ENCODE data around the gene APOL1. TPM values are rescaled to one million over a fixed set of nuclear protein-coding genes. Genes with fewer than 3 reads are reported as not detected.

APOL1 gene
- total and polyA plus RNA-seq, 2 of the 13 experiments (the other 11 are each of a cell fraction or from before 2014, with no cell fraction given) = 20.3 to 75.0 TPM

DNA sequence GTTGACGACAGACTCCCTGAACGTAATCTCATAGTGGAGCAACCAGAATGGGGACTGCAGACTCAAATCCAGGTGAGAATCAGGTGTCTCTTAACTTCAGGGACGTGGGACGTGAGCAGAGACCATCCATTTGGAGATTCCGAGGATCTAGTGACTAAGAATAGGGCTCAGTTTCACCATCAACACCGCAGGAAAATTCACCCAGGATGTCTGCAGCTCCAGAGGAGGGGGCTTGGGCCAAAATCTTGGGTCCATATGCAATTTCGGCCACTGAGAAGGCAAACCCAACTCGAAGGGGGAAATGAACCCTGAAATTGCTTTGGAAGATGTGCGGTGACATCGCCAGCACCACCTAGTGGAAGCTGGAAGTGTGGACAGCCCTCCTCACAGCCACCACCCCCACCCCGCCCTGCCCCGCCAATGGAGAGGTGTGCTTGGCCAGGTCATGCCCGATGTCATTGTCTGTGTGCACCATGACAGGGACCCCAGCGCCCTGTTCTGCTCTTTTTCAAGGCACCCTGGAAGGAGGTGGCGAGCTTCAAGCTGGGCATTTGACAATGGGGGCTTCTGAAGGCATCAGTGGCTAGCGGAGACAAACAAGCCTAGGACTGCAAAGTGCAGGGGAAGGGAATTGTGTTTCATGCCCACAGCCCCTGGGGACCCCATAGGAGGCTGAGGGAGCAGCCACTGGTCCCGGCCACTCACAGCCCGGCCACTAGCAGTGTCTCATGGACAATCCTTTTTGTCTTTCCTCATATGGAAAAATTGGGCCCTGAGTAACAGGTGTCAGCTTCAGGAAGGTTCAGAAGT lies 24.8 kb downstream of the APOL1 start (continued):
- TF ChIP-seq, protein P1, sequence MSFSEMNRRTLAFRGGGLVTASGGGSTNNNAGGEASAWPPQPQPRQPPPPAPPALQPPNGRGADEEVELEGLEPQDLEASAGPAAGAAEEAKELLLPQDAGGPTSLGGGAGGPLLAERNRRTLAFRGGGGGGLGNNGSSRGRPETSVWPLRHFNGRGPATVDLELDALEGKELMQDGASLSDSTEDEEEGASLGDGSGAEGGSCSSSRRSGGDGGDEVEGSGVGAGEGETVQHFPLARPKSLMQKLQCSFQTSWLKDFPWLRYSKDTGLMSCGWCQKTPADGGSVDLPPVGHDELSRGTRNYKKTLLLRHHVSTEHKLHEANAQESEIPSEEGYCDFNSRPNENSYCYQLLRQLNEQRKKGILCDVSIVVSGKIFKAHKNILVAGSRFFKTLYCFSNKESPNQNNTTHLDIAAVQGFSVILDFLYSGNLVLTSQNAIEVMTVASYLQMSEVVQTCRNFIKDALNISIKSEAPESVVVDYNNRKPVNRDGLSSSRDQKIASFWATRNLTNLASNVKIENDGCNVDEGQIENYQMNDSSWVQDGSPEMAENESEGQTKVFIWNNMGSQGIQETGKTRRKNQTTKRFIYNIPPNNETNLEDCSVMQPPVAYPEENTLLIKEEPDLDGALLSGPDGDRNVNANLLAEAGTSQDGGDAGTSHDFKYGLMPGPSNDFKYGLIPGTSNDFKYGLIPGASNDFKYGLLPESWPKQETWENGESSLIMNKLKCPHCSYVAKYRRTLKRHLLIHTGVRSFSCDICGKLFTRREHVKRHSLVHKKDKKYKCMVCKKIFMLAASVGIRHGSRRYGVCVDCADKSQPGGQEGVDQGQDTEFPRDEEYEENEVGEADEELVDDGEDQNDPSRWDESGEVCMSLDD (CRISPR knock-in tag; IDR thresholded peaks at IDR 0.05; ENCODE audit: borderline replicate concordance) = peak; percentile 53; the same call in 1 of the 2 replicates
- TF ChIP-seq ZNF740 (CRISPR knock-in tag; IDR thresholded peaks at IDR 0.05) (peak; percentile 73; the same call in 1 of the 2 replicates), ZFAT (CRISPR knock-in tag; conservative IDR thresholded peaks at IDR 0.05) (no peak), NFIC (IDR thresholded peaks at IDR 0.05; ENCODE audit: low read length) (no peak), SNAPC2 (CRISPR knock-in tag; IDR thresholded peaks at IDR 0.05) (no peak), BRCA1 (CRISPR knock-in tag; IDR thresholded peaks at IDR 0.05) (no peak), ZNF350 (CRISPR knock-in tag; IDR thresholded peaks at IDR 0.05; ENCODE audit: borderline replicate concordance, low read depth) (no peak), PRMT3 (CRISPR knock-in tag; IDR thresholded peaks at IDR 0.05; ENCODE audit: borderline replicate concordance, low read depth) (no peak), SETDB1 (CRISPR knock-in tag; IDR thresholded peaks at IDR 0.05; ENCODE audit: borderline replicate concordance) (no peak), ZNF781 (CRISPR knock-in tag; IDR thresholded peaks at IDR 0.05; ENCODE audit: borderline replicate concordance, not compliant biosample characterization) (no peak), PRPF4 (IDR thresholded peaks at IDR 0.05; ENCODE audit: low read depth, low read length, poor library complexity, severe bottlenecking) (no peak), PHF20 (CRISPR knock-in tag; IDR thresholded peaks at IDR 0.05) (no peak), ZSCAN9 (CRISPR knock-in tag; IDR thresholded peaks at IDR 0.05; ENCODE audit: borderline replicate concordance) (no peak), HOXD1 (CRISPR knock-in tag; IDR thresholded peaks at IDR 0.05) (no peak), ZBTB1 (CRISPR knock-in tag; IDR thresholded peaks at IDR 0.05; ENCODE audit: borderline replicate concordance) (no peak), ZNF430 (CRISPR knock-in tag; IDR thresholded peaks at IDR 0.05) (no peak)
- TF ChIP-seq, protein P2, sequence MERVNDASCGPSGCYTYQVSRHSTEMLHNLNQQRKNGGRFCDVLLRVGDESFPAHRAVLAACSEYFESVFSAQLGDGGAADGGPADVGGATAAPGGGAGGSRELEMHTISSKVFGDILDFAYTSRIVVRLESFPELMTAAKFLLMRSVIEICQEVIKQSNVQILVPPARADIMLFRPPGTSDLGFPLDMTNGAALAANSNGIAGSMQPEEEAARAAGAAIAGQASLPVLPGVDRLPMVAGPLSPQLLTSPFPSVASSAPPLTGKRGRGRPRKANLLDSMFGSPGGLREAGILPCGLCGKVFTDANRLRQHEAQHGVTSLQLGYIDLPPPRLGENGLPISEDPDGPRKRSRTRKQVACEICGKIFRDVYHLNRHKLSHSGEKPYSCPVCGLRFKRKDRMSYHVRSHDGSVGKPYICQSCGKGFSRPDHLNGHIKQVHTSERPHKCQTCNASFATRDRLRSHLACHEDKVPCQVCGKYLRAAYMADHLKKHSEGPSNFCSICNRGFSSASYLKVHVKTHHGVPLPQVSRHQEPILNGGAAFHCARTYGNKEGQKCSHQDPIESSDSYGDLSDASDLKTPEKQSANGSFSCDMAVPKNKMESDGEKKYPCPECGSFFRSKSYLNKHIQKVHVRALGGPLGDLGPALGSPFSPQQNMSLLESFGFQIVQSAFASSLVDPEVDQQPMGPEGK (CRISPR knock-in tag; IDR thresholded peaks at IDR 0.05) = 0 out of 2 replicates have a peak, but pooled peaks have one; percentile 54
- TF ChIP-seq, protein P3, sequence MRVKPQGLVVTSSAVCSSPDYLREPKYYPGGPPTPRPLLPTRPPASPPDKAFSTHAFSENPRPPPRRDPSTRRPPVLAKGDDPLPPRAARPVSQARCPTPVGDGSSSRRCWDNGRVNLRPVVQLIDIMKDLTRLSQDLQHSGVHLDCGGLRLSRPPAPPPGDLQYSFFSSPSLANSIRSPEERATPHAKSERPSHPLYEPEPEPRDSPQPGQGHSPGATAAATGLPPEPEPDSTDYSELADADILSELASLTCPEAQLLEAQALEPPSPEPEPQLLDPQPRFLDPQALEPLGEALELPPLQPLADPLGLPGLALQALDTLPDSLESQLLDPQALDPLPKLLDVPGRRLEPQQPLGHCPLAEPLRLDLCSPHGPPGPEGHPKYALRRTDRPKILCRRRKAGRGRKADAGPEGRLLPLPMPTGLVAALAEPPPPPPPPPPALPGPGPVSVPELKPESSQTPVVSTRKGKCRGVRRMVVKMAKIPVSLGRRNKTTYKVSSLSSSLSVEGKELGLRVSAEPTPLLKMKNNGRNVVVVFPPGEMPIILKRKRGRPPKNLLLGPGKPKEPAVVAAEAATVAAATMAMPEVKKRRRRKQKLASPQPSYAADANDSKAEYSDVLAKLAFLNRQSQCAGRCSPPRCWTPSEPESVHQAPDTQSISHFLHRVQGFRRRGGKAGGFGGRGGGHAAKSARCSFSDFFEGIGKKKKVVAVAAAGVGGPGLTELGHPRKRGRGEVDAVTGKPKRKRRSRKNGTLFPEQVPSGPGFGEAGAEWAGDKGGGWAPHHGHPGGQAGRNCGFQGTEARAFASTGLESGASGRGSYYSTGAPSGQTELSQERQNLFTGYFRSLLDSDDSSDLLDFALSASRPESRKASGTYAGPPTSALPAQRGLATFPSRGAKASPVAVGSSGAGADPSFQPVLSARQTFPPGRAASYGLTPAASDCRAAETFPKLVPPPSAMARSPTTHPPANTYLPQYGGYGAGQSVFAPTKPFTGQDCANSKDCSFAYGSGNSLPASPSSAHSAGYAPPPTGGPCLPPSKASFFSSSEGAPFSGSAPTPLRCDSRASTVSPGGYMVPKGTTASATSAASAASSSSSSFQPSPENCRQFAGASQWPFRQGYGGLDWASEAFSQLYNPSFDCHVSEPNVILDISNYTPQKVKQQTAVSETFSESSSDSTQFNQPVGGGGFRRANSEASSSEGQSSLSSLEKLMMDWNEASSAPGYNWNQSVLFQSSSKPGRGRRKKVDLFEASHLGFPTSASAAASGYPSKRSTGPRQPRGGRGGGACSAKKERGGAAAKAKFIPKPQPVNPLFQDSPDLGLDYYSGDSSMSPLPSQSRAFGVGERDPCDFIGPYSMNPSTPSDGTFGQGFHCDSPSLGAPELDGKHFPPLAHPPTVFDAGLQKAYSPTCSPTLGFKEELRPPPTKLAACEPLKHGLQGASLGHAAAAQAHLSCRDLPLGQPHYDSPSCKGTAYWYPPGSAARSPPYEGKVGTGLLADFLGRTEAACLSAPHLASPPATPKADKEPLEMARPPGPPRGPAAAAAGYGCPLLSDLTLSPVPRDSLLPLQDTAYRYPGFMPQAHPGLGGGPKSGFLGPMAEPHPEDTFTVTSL (CRISPR knock-in tag; IDR thresholded peaks at IDR 0.05; ENCODE audit: borderline replicate concordance) = no peak
